Cortex of kidney (tissue), 1 donor: ENCODE measurements around the gene C16orf74.

Source experiments
- DNase-seq: peaks from one replicate; lab custom pipeline; 2025; lab: John Stamatoyannopoulos, UW

Gene C16orf74

GRCh38 chr16:85749771-85750145, 1.1 kb downstream of the C16orf74 start:
- no peak for DNase-seq

GRCh38 chr16:85746460-85747215, 4.3 kb downstream of the C16orf74 start:
- no peak for DNase-seq

- no peak for DNase-seq
Measured at GRCh38 chr16:85738923-85739715, 11.8 kb downstream of the C16orf74 start.

GRCh38 chr16:85736921-85737320, 14.0 kb downstream of the C16orf74 start:
- no peak for DNase-seq

GRCh38 chr16:85735946-85736345, 14.9 kb downstream of the C16orf74 start:
- DNase-seq: no peak

GRCh38 chr16:85735225-85735635, 15.7 kb downstream of the C16orf74 start:
- DNase-seq: no peak

GRCh38 chr16:85734311-85735017, 16.4 kb downstream of the C16orf74 start:
- DNase-seq: no peak

GRCh38 chr16:85733839-85734170, 17.1 kb downstream of the C16orf74 start:
- DNase-seq: no peak

GRCh38 chr16:85733155-85733838, 17.6 kb downstream of the C16orf74 start:
- DNase-seq: no peak

- DNase-seq: no peak
Measured at GRCh38 chr16:85731179-85731578, 19.7 kb downstream of the C16orf74 start.

- DNase-seq: no peak
Measured at GRCh38 chr16:85730186-85730465, 20.8 kb downstream of the C16orf74 start.

GRCh38 chr16:85729452-85730185, 21.3 kb downstream of the C16orf74 start:
- no peak for DNase-seq

GRCh38 chr16:85728879-85729278, 22.0 kb downstream of the C16orf74 start:
- no peak for DNase-seq

- DNase-seq: no peak
Measured at GRCh38 chr16:85724936-85725335, 26.0 kb downstream of the C16orf74 start.

GRCh38 chr16:85724126-85724879, 26.6 kb downstream of the C16orf74 start:
- DNase-seq: no peak

- DNase-seq: no peak
Measured at GRCh38 chr16:85722128-85722893, 28.6 kb downstream of the C16orf74 start.

- DNase-seq: no peak
Measured at GRCh38 chr16:85720302-85720637, 30.6 kb downstream of the C16orf74 start.

- no peak for DNase-seq
Measured at GRCh38 chr16:85719605-85720301, 31.1 kb downstream of the C16orf74 start.

- no peak for DNase-seq
Measured at GRCh38 chr16:85718682-85719081, 32.2 kb downstream of the C16orf74 start.

- no peak for DNase-seq
Measured at GRCh38 chr16:85718153-85718477, 32.8 kb downstream of the C16orf74 start.
